A549 (cell line): ENCODE data around the gene HIC1. TPM values are rescaled to one million over a fixed set of nuclear protein-coding genes. Genes with fewer than 3 reads are reported as not detected.

ENCODE experiments used
- ATAC-seq, 2 experiments: fragments of 200-7000 bp in 1 of 2; fragments of >200 bp in 1 of 2; cut with Nextera tagmentation in 1 of 2; cut with Tn5 transposase in 1 of 2; 3 replicates each; pipeline versions ENCODE4 v1.8.0 to v1.9.1; 2018 to 2020; ENCODE audit warnings: mild to moderate bottlenecking in 1 of 2, moderate library complexity in 1 of 2
- CTCF ChIA-PET: fragments of 300-600 bp; sonication (Branson Sonifier 250); formaldehyde crosslinking; extraction: SDS; loops from one replicate; lab custom pipeline; 2021; ENCODE audit warnings: antibody characterized with exemption, inconsistent platforms; lab: Yijun Ruan, JAX
- POLR2A ChIA-PET: fragments of 350-600 bp; formaldehyde crosslinking; extraction: SDS; loops from one replicate; lab custom pipeline; 2021; ENCODE audit warnings: antibody characterized with exemption, inconsistent platforms; lab: Yijun Ruan, JAX
- DNase-seq, 2 experiments: peaks; one replicate each; pipeline versions ENCODE4 v3.0.0 to v3.0.0-alpha.2; 2011 to 2016; ENCODE audit warnings: low read depth in 1 of 2, low spot score in 1 of 2
- FAIRE-seq: peaks from 2 replicates; lab custom pipeline; 2011; peaks lifted over from hg19 to GRCh38; lab: Jason Lieb, UNC
- H3K27ac ChIP-seq, 2 experiments: fragments of >200 bp; sonication (Bioruptor Twin); formaldehyde crosslinking; 3 replicates each; pipeline ENCODE4 v1.5.1; 2016 to 2017
- H3K4me1 ChIP-seq: fragments of >200 bp; sonication (Bioruptor Twin); formaldehyde crosslinking; 3 replicates; pipeline ENCODE4 v1.6.1; 2016
- H3K4me2 ChIP-seq: fragments of >200 bp; sonication (Bioruptor Twin); formaldehyde crosslinking; 3 replicates; pipeline ENCODE4 v1.6.1; 2016
- H3K4me3 ChIP-seq: fragments of >200 bp; sonication (Bioruptor Twin); formaldehyde crosslinking; 3 replicates; pipeline ENCODE4 v1.5.1; 2016
- H3K9me3 ChIP-seq: fragments of >200 bp; sonication (Bioruptor Twin); formaldehyde crosslinking; 3 replicates; pipeline ENCODE4 v1.6.1; 2016
- CTCF ChIP-seq: fragments of >200 bp; sonication (Bioruptor Twin); formaldehyde crosslinking; IDR thresholded peaks from 3 replicates; pipeline ENCODE4 v1.5.1; 2016
- ELK1 ChIP-seq: fragments of 150-350 bp; IDR thresholded peaks from 2 replicates; pipeline ENCODE4 v1.6.1; 2014; ENCODE audit warnings: low read depth, mild to moderate bottlenecking, low read length
- JUN ChIP-seq, 2 experiments: fragments of >200 bp; sonication (Bioruptor Twin); formaldehyde crosslinking; IDR thresholded peaks; 2 replicates in 1 of 2; 3 replicates in 1 of 2; pipeline ENCODE4 v1.6.1; 2016 to 2017
- JUNB ChIP-seq: fragments of >200 bp; sonication (Bioruptor Twin); formaldehyde crosslinking; IDR thresholded peaks from 2 replicates; pipeline ENCODE4 v1.6.1; 2016
- MAX ChIP-seq: IDR thresholded peaks from 2 replicates; pipeline ENCODE4 v1.6.1; 2012
- PHF8 ChIP-seq: fragments of 200-600 bp; sonication (generic); IDR thresholded peaks from 2 replicates; pipeline ENCODE4 v1.6.1; 2016; ENCODE audit warnings: low read depth, mild to moderate bottlenecking, antibody characterized with exemption, moderate library complexity, borderline replicate concordance
- POLR2A ChIP-seq: IDR thresholded peaks from 2 replicates; pipeline ENCODE4 v1.6.1; 2012; ENCODE audit warnings: mild to moderate bottlenecking, low read length
- RAD21 ChIP-seq, 2 experiments: fragments of >200 bp in 1 of 2; sonication (Bioruptor Twin) in 1 of 2; formaldehyde crosslinking in 1 of 2; IDR thresholded peaks in 1 of 2; conservative IDR thresholded peaks in 1 of 2; 2 replicates in 1 of 2; 3 replicates in 1 of 2; pipeline ENCODE4 v1.6.1; 2012 to 2018; ENCODE audit warnings: inconsistent platforms in 1 of 2
- REST ChIP-seq: fragments of 200-600 bp; sonication (generic); IDR thresholded peaks from 2 replicates; pipeline ENCODE4 v1.6.1; 2016; ENCODE audit warnings: antibody characterized with exemption, mild to moderate bottlenecking, moderate library complexity
- SMC3 ChIP-seq: fragments of >200 bp; sonication (Bioruptor Twin); formaldehyde crosslinking; IDR thresholded peaks from 3 replicates; pipeline ENCODE4 v1.6.1; 2018; ENCODE audit warnings: inconsistent platforms
- WGBS: methylation state at CpG from one replicate; pipeline ENCODE4 v1.1.6; 2017; ENCODE audit errors: missing lambda C conversion rate; 5-methylcytosine and 5-hydroxymethylcytosine counted together
- polyA plus RNA-seq, 4 experiments: library from polyadenylated mRNA; depleted of rRNA in 3 of 4; stranded (reverse); fragments of >200 nt; fragmentation: RNase III in 1 of 4; extraction: RNeasy Plus Mini Kit Qiagen cat#74134 plus additional on column Dnase treatment in 1 of 4; gene quantifications; 2 replicates in 3 of 4; 3 replicates in 1 of 4; pipeline ENCODE4 v1.2.3, GENCODE V29; 2011 to 2017

The HIC1 gene
- polyA plus RNA-seq, 2 of the 4 experiments (the other 2 are of a cell fraction): 0.13 to 1.3 TPM

- TF ChIP-seq REST (no peak), POLR2A (no peak), JUN (IDR thresholded peaks at IDR 0.05) (no peak)
These were observed 3.1 kb downstream of the HIC1 start (continued) for GRCh38 chr17:2057760-2058585.

GRCh38 chr17:2058586-2059546 is 4.0 kb downstream of the HIC1 start:
- ATAC-seq (peak; percentile 11 to 38; a peak in 3 of 6 replicates), FAIRE-seq (no peak), DNase-seq (peak; percentile 79 to 80)
- TF ChIP-seq JUNB: no peak
- peak; percentile 62 to 64 for TF ChIP-seq RAD21 (conservative IDR thresholded peaks at IDR 0.05 in 1 of 2, IDR thresholded peaks at IDR 0.05 in 1 of 2)
- TF ChIP-seq MAX: peak; percentile 16; the same call in 1 of the 2 replicates
- peak; percentile 75 for TF ChIP-seq CTCF
- no peak for TF ChIP-seq ELK1
- TF ChIP-seq PHF8: no peak
- TF ChIP-seq SMC3: peak; percentile 57
- no peak overlapping the region for H3K4me3 ChIP-seq
- no peak overlapping the region for H3K4me2 ChIP-seq
- H3K27ac ChIP-seq: peak overlapping the region in 1 of 2 experiments; percentile 29; a peak in 1 of 6 replicates
- H3K9me3 ChIP-seq: no peaks in the 10 kb centered on the region
- CTCF ChIA-PET: interaction anchor here (0.6 to 9.1 kb wide), 58 partner anchors 11 to 302 kb away, joined by 3 to 492 read pairs (median 5); partner anchors contain the start of genes OVCA2 and RTN4RL1
- POLR2A ChIA-PET: interaction anchor here (0.6 to 1.4 kb wide), 3 partner anchors 173 to 245 kb away, joined by 3 to 5 read pairs (median 4); partner anchors contain the start of genes SMG6 and SRR
- 76% methylated on average over 40 of the region's 78 CpGs for WGBS
- H3K4me1 ChIP-seq: 0 out of 3 replicates have a peak, but pooled peaks cover 5% of the 10 kb centered on the region
